Loucy (cell line): ENCODE results near the gene BCL2A1.

Experiments
- CTCF ChIP-seq: fragments of 200-600 bp; sonication (generic); conservative IDR thresholded peaks from 2 replicates; pipeline ENCODE4 v1.5.1; 2014; ENCODE audit warnings: mild to moderate bottlenecking, antibody characterized with exemption, low read length
- EZH2phosphoT487 ChIP-seq: fragments of 200-600 bp; IDR thresholded peaks from 2 replicates; pipeline ENCODE4 v1.6.1; 2018; ENCODE audit warnings: antibody characterized with exemption, mild to moderate bottlenecking, moderate library complexity, borderline replicate concordance

- TF ChIP-seq CTCF, result no peak
- no peak for TF ChIP-seq EZH2phosphoT487
Observed at GRCh38 chr15:79994615-79995014, 23.6 kb upstream of the BCL2A1 start.
